VCaP (cell line): Measurements from ENCODE around the gene CPN2.

ENCODE experiments used
- H3K27ac ChIP-seq: fragments of 450-650 bp; 2 replicates; pipeline ENCODE4 v1.5.1; 2017
- TF ChIP-seq, protein P1 (sequence below): fragments of 450-650 bp; conservative IDR thresholded peaks from 2 replicates; pipeline ENCODE4 v1.5.1; 2017; ENCODE audit warnings: mild to moderate bottlenecking, moderate library complexity

CPN2 gene

DNA sequence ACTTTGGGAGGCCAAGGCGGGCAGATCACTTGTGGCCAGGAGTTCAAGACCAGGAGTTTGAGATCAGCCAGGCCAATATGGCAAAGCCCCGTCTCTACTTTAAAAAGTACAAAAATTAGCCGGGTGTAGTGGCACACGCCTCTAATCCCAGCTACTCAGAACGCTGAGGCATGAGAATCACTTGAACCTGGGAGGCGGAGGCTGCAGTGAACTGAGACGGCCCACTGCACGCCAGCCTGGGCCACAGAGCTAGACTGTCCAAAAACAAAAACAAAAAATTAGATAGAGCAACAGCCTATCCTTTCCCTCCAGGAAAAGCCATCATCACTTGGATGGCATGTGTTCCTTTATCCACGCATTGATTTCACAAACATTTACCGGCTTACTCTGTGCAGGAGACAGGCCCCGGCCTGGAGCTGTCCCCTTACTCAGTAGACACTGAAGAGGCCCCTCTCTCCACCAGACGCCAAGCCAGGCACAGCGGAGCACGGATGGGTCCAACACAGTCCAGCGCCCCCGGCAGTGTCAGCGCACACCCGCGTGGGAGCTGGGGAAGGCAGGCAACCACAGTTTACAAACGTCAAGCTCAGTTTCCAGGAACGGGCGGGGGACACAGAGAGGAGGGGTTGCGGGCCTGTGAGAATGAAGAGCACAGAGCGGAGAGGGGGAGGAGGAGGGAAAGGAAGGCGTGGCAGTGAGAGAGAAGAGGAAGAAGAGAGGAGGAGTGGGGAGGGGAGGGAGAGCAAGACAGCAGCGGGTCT, 44.8 kb upstream of the CPN2 start:
- TF ChIP-seq, protein P1, sequence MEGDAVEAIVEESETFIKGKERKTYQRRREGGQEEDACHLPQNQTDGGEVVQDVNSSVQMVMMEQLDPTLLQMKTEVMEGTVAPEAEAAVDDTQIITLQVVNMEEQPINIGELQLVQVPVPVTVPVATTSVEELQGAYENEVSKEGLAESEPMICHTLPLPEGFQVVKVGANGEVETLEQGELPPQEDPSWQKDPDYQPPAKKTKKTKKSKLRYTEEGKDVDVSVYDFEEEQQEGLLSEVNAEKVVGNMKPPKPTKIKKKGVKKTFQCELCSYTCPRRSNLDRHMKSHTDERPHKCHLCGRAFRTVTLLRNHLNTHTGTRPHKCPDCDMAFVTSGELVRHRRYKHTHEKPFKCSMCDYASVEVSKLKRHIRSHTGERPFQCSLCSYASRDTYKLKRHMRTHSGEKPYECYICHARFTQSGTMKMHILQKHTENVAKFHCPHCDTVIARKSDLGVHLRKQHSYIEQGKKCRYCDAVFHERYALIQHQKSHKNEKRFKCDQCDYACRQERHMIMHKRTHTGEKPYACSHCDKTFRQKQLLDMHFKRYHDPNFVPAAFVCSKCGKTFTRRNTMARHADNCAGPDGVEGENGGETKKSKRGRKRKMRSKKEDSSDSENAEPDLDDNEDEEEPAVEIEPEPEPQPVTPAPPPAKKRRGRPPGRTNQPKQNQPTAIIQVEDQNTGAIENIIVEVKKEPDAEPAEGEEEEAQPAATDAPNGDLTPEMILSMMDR: no peak
- H3K27ac ChIP-seq: peak overlapping the region; percentile 30; the same call in 1 of the 2 replicates

- H3K27ac ChIP-seq: peak overlapping the region; percentile 30
- TF ChIP-seq, protein P1: no peak
These were observed 44.1 kb upstream of the CPN2 start for GRCh38 chr3:194395212-194395611.

GRCh38 chr3:194392576-194392975, 41.4 kb upstream of the CPN2 start:
- TF ChIP-seq, protein P1: no peak
- no peak overlapping the region for H3K27ac ChIP-seq

GRCh38 chr3:194390835-194391234, 39.7 kb upstream of the CPN2 start:
- TF ChIP-seq, protein P1: no peak
- H3K27ac ChIP-seq: no peak overlapping the region

DNA sequence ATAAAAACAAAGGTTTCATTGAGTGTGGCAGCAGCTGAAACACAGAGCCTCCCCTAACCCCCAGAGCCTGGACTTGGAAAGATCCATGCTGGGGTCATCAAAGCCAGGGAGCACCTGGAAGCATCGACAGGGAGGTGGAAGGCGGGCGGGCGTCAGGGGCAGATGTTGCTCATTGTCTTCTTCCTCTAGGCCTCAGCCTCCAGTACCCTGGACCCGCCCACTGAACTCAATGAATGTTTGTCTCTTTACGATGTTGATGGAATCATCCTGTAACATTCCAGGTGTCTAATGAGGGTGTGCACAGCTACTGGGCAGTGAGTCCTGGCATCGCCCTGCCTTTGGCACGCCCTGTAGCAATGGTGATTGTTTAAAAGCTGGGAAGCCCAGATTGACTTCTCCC, 38.1 kb upstream of the CPN2 start:
- TF ChIP-seq, protein P1: no peak
- no peak overlapping the region for H3K27ac ChIP-seq

DNA sequence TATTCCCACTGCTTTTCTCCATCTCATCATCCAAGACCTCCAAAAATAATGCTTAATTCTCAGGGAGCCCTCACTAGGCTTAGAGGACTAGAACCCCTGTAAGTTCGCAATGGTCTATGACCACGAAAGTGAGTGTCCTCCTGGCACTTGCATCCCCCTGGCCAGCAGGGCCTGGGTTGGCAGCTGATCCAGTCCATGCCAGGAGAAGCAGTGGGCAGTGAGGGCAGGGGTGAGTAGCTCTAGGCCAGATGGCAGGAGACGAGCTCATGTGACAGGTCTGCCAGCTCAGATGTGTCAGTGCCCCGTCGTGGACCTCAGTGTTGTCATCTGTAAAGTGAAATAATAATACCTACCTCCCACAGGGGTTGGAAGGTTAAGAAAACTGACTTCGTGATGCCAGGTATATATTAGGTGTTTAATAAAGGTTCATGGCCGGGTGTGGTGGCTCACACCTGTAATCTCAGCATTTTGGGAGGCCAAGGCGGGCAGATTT, 36.8 kb upstream of the CPN2 start:
- H3K27ac ChIP-seq: no peak overlapping the region
- TF ChIP-seq, protein P1: no peak

GRCh38 chr3:194387276-194387675, 36.1 kb upstream of the CPN2 start:
- TF ChIP-seq, protein P1: no peak
- no peak overlapping the region for H3K27ac ChIP-seq
